22Rv1 (cell line): Measurements from ENCODE around the gene ARF3.

Source experiments
- CTCF ChIP-seq: fragments of 450-650 bp; IDR thresholded peaks from 2 replicates; pipeline ENCODE4 v1.5.1; 2017; ENCODE audit warnings: mild to moderate bottlenecking
- ZFX ChIP-seq: fragments of 450-650 bp; IDR thresholded peaks from 2 replicates; pipeline ENCODE4 v1.6.1; 2017; ENCODE audit warnings: antibody characterized with exemption, borderline replicate concordance

DNA sequence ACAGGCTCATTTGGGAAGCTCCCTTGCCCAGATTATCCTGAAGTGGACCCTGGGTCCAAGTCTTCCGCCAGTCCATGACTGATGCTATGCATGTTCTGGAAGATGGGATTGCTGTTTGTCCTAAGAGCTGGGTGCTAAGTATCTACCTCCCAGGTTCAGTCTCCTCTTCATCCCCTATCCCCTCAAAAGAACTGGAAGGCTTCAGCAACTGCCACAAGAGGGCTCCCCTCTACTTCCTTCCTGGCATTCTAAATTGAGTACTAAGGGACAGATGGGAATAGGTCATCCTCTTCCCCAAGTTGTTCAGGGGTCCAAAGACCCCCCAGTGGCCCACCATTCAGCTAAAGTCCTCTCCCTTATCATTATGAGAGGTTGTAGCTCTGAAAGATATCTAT lies 23.0 kb downstream of the ARF3 start:
- peak; percentile 31; the same call in 1 of the 2 replicates for TF ChIP-seq CTCF
- TF ChIP-seq ZFX: no peak
